ENCODE measurements around the gene SSRP1. TPM values are rescaled to one million over a fixed set of nuclear protein-coding genes. Genes with fewer than 3 reads are reported as not detected.

The SSRP1 gene
- total and polyA plus RNA-seq, 9 of the 15 experiments (the other 6 are each of a cell fraction or from before 2014, with no cell fraction given): 91.1 to 416 (median 245) TPM

DNA sequence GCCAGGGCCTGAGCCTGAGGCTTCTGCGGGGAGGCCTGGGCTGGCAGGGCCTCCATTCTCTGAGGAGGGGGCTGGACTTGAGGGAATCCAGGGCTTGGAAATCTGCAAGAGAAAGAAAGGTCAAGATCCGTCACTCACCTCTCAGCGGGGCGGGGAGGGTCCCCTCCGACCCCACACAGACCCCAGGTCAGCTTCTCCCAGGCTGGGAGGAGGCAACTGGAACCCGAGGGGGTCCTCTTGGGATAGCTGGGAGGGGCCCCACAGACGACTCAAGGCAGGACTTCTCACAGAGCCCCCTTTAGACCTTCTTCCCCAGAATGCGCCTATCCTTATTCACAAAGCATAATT is 21.9 kb downstream of the SSRP1 start:
- Histone ChIP-seq H4K20me1 (replicated peaks; ENCODE audit: control insufficient read depth, insufficient read depth, low read length) (peaks cover 22% of the 10 kb centered on the region), H3K79me2 (ENCODE audit: control insufficient read depth, insufficient read depth, low read length) (peaks cover 4% of the 10 kb centered on the region; the same call in 2 of the 3 replicates), H2AFZ (ENCODE audit: low read depth, low read length) (no peak overlapping the region), H3K9ac (ENCODE audit: insufficient read depth in 1 of 2, low read depth in 2 of 2, low read length in 2 of 2) (no peak overlapping the region), H3K4me2 (ENCODE audit: insufficient read depth, low read length) (no peak overlapping the region), H3K9me3 (replicated peaks; ENCODE audit: control insufficient read depth, insufficient read depth, low read depth, low read length) (no peaks in the 10 kb centered on the region), H3K27me3 (ENCODE audit: control insufficient read depth in 2 of 2, insufficient read depth in 2 of 2, low read length in 2 of 2) (no peaks in the 10 kb centered on the region), H3K4me1 (replicated peaks in 1 of 2; ENCODE audit: control insufficient read depth in 2 of 2, insufficient read depth in 2 of 2, low read length in 2 of 2) (peaks cover 25 to 48% of the 10 kb centered on the region in 2 experiments), H3K9me1 (ENCODE audit: control insufficient read depth, insufficient read depth, low read length) (peaks cover 7% of the 10 kb centered on the region), H3K27ac (ENCODE audit: extremely low read depth, low read depth, low read length) (no peak overlapping the region), H3K36me3 (ENCODE audit: control insufficient read depth, insufficient read depth, low read length) (peaks cover 92% of the 10 kb centered on the region), H3K4me3 (no peak overlapping the region)
- ChIA-PET POLR2A (interaction anchor here (0.9 to 5.0 kb wide), 2 partner anchors 9 to 349 kb away, joined by 3 to 68 read pairs; partner anchors contain the start of gene TNKS1BP1), CTCF (ENCODE audit: low intra/inter-chr PET ratio) (no interaction called here)
- in situ Hi-C loops (cut with MboI) (no loop called here), intact Hi-C loops (cut with micrococcal nuclease) (no loop called here)
- no TSS peak for BruUV-seq (replicated peaks)
- no peak for DNase-seq (ENCODE audit: extremely low read depth in 1 of 4, low spot score in 3 of 4)
- no peak for ATAC-seq
- 77% methylated on average over 4 of the region's 8 CpGs for WGBS (ENCODE audit: insufficient coverage, low coverage, missing lambda C conversion rate)
- no peak for FAIRE-seq
- TF ChIP-seq CHD1 (IDR thresholded peaks at IDR 0.05; ENCODE audit: low read length): no peak
- TF ChIP-seq, protein P1, sequence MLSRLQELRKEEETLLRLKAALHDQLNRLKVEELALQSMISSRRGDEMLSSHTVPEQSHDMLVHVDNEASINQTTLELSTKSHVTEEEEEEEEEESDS (CRISPR knock-in tag; IDR thresholded peaks at IDR 0.05): no peak
- TF ChIP-seq SRSF9 (IDR thresholded peaks at IDR 0.05; ENCODE audit: borderline replicate concordance, low read depth, low read length): no peak
- no peak for TF ChIP-seq ATF7 (IDR thresholded peaks at IDR 0.05)
- TF ChIP-seq DIDO1 (tag; IDR thresholded peaks at IDR 0.05; ENCODE audit: low read depth): no peak
- TF ChIP-seq CREBBP (IDR thresholded peaks at IDR 0.05; ENCODE audit: low read depth, low read length): no peak
- TF ChIP-seq ZFP36 (IDR thresholded peaks at IDR 0.05; ENCODE audit: low read depth, low read length, partially characterized antibody): no peak
- TF ChIP-seq, protein P2, sequence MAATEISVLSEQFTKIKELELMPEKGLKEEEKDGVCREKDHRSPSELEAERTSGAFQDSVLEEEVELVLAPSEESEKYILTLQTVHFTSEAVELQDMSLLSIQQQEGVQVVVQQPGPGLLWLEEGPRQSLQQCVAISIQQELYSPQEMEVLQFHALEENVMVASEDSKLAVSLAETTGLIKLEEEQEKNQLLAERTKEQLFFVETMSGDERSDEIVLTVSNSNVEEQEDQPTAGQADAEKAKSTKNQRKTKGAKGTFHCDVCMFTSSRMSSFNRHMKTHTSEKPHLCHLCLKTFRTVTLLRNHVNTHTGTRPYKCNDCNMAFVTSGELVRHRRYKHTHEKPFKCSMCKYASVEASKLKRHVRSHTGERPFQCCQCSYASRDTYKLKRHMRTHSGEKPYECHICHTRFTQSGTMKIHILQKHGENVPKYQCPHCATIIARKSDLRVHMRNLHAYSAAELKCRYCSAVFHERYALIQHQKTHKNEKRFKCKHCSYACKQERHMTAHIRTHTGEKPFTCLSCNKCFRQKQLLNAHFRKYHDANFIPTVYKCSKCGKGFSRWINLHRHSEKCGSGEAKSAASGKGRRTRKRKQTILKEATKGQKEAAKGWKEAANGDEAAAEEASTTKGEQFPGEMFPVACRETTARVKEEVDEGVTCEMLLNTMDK (IDR thresholded peaks at IDR 0.05; ENCODE audit: borderline replicate concordance, insufficient read depth, low read depth, low read length, poor library complexity, severe bottlenecking): no peak
- TF ChIP-seq, protein P3, sequence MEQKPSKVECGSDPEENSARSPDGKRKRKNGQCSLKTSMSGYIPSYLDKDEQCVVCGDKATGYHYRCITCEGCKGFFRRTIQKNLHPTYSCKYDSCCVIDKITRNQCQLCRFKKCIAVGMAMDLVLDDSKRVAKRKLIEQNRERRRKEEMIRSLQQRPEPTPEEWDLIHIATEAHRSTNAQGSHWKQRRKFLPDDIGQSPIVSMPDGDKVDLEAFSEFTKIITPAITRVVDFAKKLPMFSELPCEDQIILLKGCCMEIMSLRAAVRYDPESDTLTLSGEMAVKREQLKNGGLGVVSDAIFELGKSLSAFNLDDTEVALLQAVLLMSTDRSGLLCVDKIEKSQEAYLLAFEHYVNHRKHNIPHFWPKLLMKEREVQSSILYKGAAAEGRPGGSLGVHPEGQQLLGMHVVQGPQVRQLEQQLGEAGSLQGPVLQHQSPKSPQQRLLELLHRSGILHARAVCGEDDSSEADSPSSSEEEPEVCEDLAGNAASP (IDR thresholded peaks at IDR 0.05): no peak

All from K562 (cell line).